Omental fat pad (tissue), 4 donors: ENCODE measurements around the gene GPS2. TPM values are rescaled to one million over a fixed set of nuclear protein-coding genes. Genes with fewer than 3 reads are reported as not detected.

Experiments
- ATAC-seq: fragments of 150-250 bp; one replicate; pipeline ENCODE4 v1.9.1; 2016; ENCODE audit warnings: mild to moderate bottlenecking, moderate library complexity; ENCODE audit not compliant: low FRiP score
- DNase-seq: peaks from one replicate; pipeline ENCODE4 v3.0.0-alpha.2; 2019; ENCODE audit warnings: low spot score
- small RNA-seq: library from RNA; depleted of rRNA; stranded (forward); fragments of <200 nt; gene quantifications from one replicate; pipeline ENCODE3, GENCODE V24; 2016
- total RNA-seq, 4 donors: library from RNA; depleted of rRNA; stranded (reverse); fragments of >200 nt; gene quantifications; one replicate each; pipeline ENCODE4 v1.1.0, GENCODE V29; 2016
- TF ChIP-seq, protein P1 (sequence below), 3 donors: fragments of 450-650 bp; IDR thresholded peaks; one replicate each; pipeline ENCODE4 v1.5.1; 2016 to 2017; ENCODE audit warnings: antibody characterized with exemption in 3 of 3, mild to moderate bottlenecking in 3 of 3, moderate library complexity in 2 of 3

The GPS2 gene
- total RNA-seq, 4 donors from 2014 or later, result 49.6 to 91.3 (median 75.9) TPM

DNA sequence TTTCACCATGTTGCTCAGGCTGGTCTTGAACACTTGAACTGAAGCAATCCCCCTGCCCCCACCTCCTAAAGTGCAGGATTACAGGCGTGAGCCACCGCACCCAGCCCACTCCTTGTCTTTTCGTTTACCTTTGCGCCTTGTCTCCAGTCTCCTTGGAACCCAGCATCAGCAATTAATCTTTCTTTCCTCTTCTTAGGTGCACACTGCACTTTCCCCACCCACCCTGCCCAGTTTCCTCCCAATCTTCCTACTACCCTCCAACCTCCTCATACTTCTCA, 51.4 kb downstream of the GPS2 start:
- no peak for ATAC-seq
- no peak for DNase-seq
- TF ChIP-seq, protein P1, sequence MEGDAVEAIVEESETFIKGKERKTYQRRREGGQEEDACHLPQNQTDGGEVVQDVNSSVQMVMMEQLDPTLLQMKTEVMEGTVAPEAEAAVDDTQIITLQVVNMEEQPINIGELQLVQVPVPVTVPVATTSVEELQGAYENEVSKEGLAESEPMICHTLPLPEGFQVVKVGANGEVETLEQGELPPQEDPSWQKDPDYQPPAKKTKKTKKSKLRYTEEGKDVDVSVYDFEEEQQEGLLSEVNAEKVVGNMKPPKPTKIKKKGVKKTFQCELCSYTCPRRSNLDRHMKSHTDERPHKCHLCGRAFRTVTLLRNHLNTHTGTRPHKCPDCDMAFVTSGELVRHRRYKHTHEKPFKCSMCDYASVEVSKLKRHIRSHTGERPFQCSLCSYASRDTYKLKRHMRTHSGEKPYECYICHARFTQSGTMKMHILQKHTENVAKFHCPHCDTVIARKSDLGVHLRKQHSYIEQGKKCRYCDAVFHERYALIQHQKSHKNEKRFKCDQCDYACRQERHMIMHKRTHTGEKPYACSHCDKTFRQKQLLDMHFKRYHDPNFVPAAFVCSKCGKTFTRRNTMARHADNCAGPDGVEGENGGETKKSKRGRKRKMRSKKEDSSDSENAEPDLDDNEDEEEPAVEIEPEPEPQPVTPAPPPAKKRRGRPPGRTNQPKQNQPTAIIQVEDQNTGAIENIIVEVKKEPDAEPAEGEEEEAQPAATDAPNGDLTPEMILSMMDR (IDR thresholded peaks at IDR 0.05), result no peak

- DNase-seq, result no peak
- peak; percentile 17 for ATAC-seq
- TF ChIP-seq, protein P1 (IDR thresholded peaks at IDR 0.05), result no peak
Observed at GRCh38 chr17:7262935-7263800, 52.0 kb downstream of the GPS2 start.

Small RNA genes within 50 kb of the gene (small RNA-seq; reads per million reads assigned to genes)
- gene AC026954.2, result not detected
- not detected for gene RF00019

Other genes with a start within 250 kb of the GPS2 start
- gene CLEC10A, start 235.1 kb downstream of the GPS2 start, total RNA-seq, result 10 to 100 TPM in 3 of 4 donors, 1 to 10 TPM in 1; 7.2 to 21.7 (median 15.7) TPM
- 1 to 10 TPM in 2 of 4 donors, under 1 TPM in 1, not detected in 1; 0.84 to 3.1 (median 1.6) TPM for gene ASGR2, start 200.5 kb downstream of the GPS2 start, total RNA-seq
- gene ASGR1, start 136.0 kb downstream of the GPS2 start, total RNA-seq, result 1 to 10 TPM in 3 of 4 donors, under 1 TPM in 1; 0.56 to 2.5 (median 1.4) TPM
- 10 to 100 TPM in 3 of 4 donors, 1 to 10 TPM in 1; 8.7 to 12.5 (median 11.6) TPM for gene DLG4, start 95.5 kb downstream of the GPS2 start, total RNA-seq
- gene ACADVL, start 95.4 kb downstream of the GPS2 start, total RNA-seq, result 100 to 1,000 TPM; 677 to 996 (median 722) TPM
- gene DVL2, start 80.8 kb downstream of the GPS2 start, total RNA-seq, result 10 to 100 TPM; 22.7 to 41.6 (median 23.6) TPM
- 10 to 100 TPM; 22.1 to 43.8 (median 28.9) TPM for gene PHF23, start 75.9 kb downstream of the GPS2 start, total RNA-seq
- gene GABARAP, start 72.9 kb downstream of the GPS2 start, total RNA-seq, result 100 to 1,000 TPM; 316 to 526 (median 376) TPM
- gene CTDNEP1, start 63.6 kb downstream of the GPS2 start, total RNA-seq, result 10 to 100 TPM; 47.9 to 66.2 (median 61.8) TPM
- gene ELP5, start 63.1 kb downstream of the GPS2 start, total RNA-seq, result 10 to 100 TPM; 25.9 to 34.5 (median 30.1) TPM
- 1 to 10 TPM; 3.0 to 9.0 (median 7.4) TPM for gene CLDN7, start 52.9 kb downstream of the GPS2 start, total RNA-seq
- gene SLC2A4, start 33.6 kb downstream of the GPS2 start, total RNA-seq, result 10 to 100 TPM in 3 of 4 donors, 1 to 10 TPM in 1; 8.9 to 29.2 (median 12.1) TPM
- 1 to 10 TPM in 3 of 4 donors, under 1 TPM in 1; 0.65 to 3.3 (median 1.5) TPM for gene YBX2, start 20.7 kb downstream of the GPS2 start, total RNA-seq
- 100 to 1,000 TPM; 127 to 408 (median 282) TPM for gene EIF5A, start 7.7 kb downstream of the GPS2 start, total RNA-seq
- 10 to 100 TPM; 10.4 to 16.1 (median 11.5) TPM for gene NEURL4, start 14.0 kb upstream of the GPS2 start, total RNA-seq
- 10 to 100 TPM in 1 of 4 donors, 1 to 10 TPM in 3; 3.3 to 13.1 (median 8.1) TPM for gene ACAP1, start 21.2 kb upstream of the GPS2 start, total RNA-seq
- gene KCTD11, start 36.8 kb upstream of the GPS2 start, total RNA-seq, result 1 to 10 TPM; 6.7 to 9.9 (median 8.4) TPM
- not detected for gene TMEM95, start 39.8 kb upstream of the GPS2 start, total RNA-seq
- 10 to 100 TPM in 1 of 4 donors, 1 to 10 TPM in 2, under 1 TPM in 1; 0.95 to 13.5 (median 5.2) TPM for gene TNK1, start 65.7 kb upstream of the GPS2 start, total RNA-seq
- gene PLSCR3, start 79.2 kb upstream of the GPS2 start, total RNA-seq, result 10 to 100 TPM; 11.1 to 16.9 (median 16.6) TPM
- 10 to 100 TPM; 45.8 to 98.2 (median 83.2) TPM for gene TMEM256, start 88.7 kb upstream of the GPS2 start, total RNA-seq
- gene NLGN2, start 92.5 kb upstream of the GPS2 start, total RNA-seq, result 1 to 10 TPM; 6.1 to 8.8 (median 8.1) TPM
- not detected for gene SPEM1, start 105.0 kb upstream of the GPS2 start, total RNA-seq
- not detected for gene SPEM2, start 110.3 kb upstream of the GPS2 start, total RNA-seq
- not detected for gene SPEM3, start 113.5 kb upstream of the GPS2 start, total RNA-seq
- 1 to 10 TPM; 4.7 to 8.4 (median 5.1) TPM for gene TMEM102, start 120.1 kb upstream of the GPS2 start, total RNA-seq
- 1 to 10 TPM in 3 of 4 donors, under 1 TPM in 1; 0.72 to 1.9 (median 1.7) TPM for gene FGF11, start 124.2 kb upstream of the GPS2 start, total RNA-seq
- 10 to 100 TPM in 1 of 4 donors, 1 to 10 TPM in 3; 3.0 to 10.9 (median 7.4) TPM for gene CHRNB1, start 129.7 kb upstream of the GPS2 start, total RNA-seq
- 10 to 100 TPM; 27.5 to 57.9 (median 38.5) TPM for gene ZBTB4, start 164.3 kb upstream of the GPS2 start, total RNA-seq
- gene SLC35G6, start 166.1 kb upstream of the GPS2 start, total RNA-seq, result not detected
- 10 to 100 TPM; 57.1 to 99.2 (median 77.1) TPM for gene POLR2A, start 169.0 kb upstream of the GPS2 start, total RNA-seq
- 10 to 100 TPM; 29.2 to 64.5 (median 41.5) TPM for gene TNFSF12, start 233.7 kb upstream of the GPS2 start, total RNA-seq
- gene TNFSF13, start 243.4 kb upstream of the GPS2 start, total RNA-seq, result 10 to 100 TPM; 24.5 to 70.9 (median 48.3) TPM
- 10 to 100 TPM; 48.9 to 66.7 (median 59.0) TPM for gene SENP3, start 246.6 kb upstream of the GPS2 start, total RNA-seq